GM19025 (cell line): Measurements from ENCODE around the gene PTGES2.
"Not testable (repeated sequence)": the region's sequence is repeated elsewhere in the genome, so short reads cannot be mapped to it uniquely, and the experiment has no call there.

Experiments used
- ATAC-seq: cut with Tn5 transposase; IDR thresholded peaks from one replicate; pipeline ENCODE4 v1.9.1; 2021; ENCODE audit warnings: mild to moderate bottlenecking, low read depth, moderate library complexity; ENCODE audit not compliant: unreplicated experiment

The PTGES2 gene

DNA sequence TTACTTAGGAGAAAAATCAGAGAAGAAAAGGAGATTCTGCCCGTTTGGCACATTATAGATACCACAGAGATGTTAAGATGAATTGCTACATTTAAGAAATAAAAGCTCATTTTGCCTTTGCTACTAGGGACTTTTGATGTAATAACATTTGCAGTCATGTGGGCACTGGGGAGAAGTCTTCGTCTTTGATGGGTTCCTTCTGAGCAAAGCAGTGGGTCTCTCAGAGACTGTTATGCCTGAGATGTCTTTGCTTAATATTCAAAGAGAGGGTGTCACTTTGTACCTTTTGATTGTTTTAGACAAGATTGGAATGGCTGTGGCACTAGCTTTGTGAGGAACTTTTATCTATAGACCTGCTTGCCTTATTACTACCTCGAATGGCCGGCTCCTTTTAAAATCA lies 34.5 kb downstream of the PTGES2 start:
- ATAC-seq = no peak

DNA sequence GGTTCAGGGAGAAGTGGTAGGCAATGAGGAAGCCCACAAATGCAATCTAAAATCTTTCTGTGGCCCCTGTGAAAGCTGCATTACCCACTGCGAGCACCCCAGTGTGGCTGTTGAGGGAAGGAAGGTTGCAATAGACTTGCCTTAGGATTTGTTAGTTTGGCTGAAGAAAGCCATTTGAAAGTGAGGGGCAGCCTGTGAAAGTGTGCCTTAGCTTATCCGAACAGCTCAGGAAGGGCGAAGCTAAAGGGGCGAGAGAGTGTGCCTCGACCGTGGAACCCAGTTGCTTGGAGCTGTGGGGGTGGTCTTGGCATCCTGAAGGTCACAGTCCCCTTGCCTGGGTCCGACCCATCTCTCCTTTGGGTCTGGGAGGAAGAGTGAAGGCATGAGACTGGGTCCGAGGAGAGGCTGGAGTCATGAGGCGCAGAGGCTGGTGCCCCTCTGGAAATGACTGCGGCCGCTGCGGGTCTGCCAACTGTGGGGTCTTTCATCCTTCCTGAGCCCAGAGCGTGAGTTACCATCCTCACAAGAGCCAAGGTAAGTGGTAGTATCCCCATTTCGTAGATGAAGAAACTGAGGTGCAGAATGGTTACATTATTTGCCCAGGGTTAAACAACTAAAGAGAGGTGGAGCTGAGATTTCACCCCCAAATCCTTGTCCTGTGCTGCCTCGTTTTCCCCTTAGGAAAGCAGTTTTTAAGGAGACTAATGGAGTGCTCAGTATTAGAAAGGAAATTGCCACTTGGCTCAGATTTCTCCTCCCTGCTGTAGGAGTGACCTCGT lies 35.1 kb downstream of the PTGES2 start:
- no peak for ATAC-seq

DNA sequence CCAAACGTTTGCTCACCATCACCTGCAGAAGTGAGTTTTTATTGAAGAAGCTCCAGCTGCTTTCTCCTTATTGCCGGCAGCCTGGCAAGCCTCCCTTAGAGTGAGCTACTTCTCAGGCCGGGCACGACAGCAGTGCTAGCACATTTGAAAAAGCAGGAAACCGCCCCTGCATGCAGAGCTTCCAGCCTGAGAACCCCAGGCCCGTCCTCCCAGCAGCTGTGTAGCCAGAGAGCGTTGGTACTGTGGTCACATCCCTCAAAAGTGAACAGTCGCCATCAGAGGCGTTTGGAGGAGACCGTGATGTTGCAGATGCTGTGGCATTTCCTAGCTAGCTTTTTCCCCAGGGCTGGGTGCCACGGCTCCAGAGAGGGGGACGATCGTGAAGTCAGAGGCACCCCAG lies 36.0 kb downstream of the PTGES2 start:
- ATAC-seq = no peak

DNA sequence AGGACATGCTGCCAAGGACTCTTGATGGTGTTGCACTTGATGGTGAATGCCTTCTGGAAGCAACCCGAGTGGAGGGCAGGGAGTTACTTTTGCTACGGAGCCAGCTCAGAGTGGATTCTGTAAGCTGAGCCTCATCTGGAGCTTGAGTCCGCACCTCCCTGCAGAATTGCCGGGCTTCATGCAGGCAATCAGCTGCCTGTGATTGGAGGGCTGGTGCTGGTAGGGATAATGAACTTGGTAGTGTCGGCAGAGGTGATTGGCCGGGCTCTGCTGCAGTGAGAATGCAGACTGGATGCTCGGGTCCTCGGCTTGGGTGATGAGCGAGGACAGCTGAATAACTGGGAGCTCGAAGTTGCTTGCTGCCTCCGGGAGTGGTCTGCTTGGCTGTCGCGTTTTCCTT lies 36.4 kb downstream of the PTGES2 start:
- no peak for ATAC-seq

DNA sequence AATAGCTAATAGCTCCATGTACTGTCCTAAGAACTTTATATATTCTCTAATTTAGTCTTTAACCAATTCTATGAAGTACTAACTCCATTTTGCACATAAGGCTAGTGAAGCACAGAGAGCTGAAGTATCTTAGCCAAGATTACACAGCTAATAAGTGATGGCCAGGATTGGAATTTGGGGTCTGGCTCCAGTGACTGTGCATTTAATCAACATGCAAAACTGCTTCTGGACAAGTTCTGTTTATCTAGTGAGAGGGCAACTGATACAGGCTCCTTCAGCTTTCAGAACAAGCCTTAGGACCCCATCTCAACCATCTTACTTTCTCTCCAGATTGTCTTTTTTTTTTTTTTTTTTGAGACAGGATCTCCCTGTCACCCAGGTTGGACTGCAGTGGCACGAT lies 38.2 kb downstream of the PTGES2 start:
- ATAC-seq = no peak

DNA sequence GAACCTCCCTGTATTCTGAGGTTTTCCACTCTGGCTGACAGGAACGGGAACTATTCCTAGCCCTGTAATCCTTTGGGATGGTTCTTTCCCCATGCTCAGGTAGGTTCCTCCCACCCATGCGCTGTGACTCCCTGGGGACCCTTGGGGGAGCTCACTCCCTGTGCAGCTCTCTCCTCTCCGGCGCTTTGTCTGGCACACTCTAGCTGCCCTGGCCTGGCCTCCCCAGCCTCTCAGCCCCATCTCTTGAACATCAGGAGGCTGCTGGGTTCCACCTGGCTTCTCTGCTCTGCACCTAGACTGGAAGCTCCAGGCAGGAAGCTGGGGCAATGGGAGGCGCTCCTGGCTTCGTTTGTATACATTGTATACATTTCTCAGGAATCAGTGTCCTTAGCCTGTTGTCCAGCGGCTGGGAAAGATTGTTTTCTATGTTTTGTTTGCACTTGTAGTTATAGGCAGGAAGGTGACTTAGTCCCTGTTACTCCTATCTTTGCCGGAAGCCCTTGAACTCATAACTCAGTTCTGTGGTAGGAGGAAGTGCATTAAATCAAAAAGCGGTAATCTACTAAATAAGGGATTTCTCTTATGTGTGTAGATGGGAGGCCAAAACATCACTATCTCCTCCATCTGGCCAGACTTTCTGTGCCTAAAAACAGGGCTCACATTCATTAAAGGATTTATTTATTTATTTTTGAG lies 39.1 kb downstream of the PTGES2 start:
- ATAC-seq = no peak

DNA sequence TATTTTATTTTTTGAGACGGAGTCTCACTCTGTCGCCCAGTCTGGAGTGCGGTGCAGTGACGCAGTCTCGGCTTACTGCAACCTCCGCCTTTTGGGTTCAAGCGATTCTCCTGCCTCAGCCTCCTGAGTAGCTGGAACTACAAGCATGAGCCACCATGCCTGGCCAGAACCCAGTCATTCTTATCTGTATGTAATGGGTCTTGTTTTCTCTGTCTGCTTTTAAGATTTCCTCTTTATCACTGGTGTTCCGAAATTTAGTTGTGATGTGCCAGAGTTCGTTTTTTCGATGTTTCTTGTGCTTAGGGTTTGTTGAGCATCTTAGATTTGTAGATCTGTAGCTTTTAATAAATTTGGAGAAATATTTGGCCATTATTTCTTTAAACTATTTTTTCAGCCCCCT lies 40.3 kb downstream of the PTGES2 start:
- ATAC-seq = no peak

DNA sequence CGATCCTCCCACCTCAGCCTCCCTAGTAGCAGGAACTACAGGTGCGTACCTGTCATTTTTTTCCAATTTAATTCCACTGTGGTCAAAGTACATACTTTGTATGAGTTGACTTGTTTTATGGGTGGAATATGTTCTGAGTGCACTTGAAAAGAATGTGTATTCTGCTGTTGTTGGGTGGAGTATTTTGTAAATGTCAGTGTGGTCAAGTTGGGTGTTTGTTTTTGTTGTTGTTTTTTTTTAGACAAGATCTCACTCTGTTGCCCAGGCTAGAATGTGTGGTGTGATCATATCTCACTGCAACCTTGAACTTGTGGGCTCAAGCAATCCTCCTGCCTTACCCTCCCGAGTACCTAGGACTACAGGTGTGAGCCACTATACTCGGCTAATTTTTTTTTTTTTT lies 41.6 kb downstream of the PTGES2 start:
- no peak for ATAC-seq

DNA sequence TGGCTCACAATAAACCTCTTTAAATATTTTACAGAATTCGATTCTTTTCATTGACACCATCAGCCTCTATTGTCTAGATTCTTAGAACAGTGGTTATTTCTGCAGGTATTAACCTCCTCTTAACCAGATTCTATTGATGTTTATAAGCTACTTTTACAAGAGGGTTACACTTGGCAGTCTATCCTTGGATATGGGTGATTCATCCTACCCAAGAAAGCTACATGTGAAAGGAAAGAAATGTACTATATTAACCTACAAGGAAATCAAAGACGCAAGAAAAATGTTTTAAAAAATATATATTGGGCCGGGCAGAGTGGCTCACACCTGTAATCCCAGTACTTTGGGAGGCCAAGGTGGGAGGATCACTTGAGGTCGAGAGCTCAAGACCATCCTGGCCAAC lies 42.8 kb downstream of the PTGES2 start:
- ATAC-seq = no peak

DNA sequence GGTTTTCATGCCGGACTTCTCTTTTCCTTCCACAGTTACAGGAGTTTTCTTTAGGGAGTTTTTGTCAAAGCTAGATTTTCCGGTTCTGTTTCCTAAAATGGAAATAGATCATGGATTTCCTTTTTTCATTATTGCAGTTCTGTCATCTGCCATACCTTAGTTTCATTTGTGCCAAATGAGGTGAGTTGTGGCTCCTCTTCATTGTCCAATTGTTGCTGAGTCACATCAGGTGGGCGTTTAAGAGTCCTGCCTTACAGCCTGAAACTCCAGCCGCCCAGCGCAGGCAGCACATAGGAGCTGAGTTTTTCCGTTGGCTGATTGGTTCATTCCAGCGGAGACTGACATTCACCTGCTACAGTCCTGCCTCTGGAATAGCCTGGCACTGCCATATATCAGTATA lies 45.4 kb downstream of the PTGES2 start:
- ATAC-seq = no peak

DNA sequence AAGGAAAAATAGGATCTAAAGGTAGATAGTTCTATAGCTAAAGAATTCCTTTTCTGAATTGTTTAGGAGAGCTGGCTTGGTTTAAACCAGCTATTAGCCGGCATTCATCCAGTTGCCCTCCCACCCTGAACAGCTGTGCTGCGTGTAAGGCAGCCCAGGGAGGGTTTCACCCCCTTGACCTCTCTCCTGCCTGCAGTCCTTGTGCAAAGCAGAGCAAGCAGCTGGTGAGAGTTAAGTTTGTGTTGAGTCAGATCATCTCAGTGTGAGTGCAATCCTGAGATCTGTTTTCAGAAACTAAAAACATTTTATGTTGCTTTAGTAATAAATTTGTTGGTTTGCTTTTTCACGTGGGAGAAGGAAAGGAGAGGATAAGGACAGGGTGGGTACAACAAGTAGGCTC lies 46.5 kb downstream of the PTGES2 start:
- ATAC-seq = no peak

DNA sequence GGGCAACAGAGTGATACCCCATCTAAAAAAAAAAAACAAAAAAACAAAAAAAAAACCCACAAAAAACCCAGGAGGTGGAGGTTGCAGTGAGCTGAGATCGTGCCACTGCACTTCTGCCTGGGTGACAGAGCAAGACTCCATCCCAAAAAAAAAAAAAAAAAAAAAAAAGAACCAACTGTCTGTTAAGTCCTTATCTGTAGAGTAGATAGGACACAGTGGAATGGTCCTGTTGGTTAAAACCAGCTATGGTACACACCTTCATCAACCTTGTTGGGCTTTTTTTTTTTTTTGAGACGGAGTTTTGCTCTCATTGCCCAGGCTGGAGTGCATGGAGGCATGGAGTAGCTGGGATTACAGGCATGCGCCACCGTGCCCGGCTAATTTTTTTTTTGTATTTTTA lies 47.3 kb downstream of the PTGES2 start:
- ATAC-seq = no peak

DNA sequence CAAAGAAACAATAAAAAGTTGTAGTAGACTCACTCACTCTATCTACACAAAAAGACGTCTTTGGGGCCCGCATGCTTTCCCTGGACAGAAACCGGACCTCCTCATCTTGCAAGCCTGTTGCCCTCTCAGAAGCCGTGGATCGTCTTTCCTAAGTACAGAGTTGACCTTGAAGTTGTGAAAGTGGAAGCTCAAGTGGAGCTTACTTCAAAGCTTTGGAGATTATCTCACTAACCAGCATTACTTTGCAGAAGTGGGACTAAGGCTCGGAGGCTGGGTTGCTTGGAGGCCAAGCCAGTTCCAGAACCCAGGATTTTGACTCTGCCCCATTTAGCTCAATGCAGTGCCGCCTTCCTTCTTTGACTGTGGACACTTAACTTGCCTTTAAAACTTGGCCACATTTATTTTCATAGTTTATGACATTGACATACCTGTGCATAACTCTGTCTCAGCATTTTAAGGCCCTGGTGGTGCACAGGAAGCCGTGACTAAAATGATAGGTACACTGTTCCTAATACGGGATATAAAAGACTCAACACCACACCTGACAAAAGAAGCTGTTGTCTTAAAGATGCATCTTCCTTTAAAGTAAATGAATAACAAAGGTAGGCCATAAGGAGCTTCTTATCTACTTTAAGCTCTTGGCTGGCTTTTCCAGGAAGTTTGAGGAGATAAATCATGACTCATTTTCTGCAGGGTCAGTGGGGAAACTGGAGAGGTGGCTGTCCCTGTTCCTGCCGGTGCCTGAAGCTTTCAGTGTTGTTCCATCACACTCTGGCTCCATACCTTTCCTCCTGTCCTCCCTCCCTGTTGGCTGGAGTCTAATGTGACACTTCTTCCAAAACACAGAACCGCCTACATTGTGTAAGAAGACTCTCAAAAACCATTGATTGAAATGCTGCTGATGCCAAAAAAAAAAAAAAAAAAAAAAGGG lies 48.8 kb downstream of the PTGES2 start:
- ATAC-seq = no peak

DNA sequence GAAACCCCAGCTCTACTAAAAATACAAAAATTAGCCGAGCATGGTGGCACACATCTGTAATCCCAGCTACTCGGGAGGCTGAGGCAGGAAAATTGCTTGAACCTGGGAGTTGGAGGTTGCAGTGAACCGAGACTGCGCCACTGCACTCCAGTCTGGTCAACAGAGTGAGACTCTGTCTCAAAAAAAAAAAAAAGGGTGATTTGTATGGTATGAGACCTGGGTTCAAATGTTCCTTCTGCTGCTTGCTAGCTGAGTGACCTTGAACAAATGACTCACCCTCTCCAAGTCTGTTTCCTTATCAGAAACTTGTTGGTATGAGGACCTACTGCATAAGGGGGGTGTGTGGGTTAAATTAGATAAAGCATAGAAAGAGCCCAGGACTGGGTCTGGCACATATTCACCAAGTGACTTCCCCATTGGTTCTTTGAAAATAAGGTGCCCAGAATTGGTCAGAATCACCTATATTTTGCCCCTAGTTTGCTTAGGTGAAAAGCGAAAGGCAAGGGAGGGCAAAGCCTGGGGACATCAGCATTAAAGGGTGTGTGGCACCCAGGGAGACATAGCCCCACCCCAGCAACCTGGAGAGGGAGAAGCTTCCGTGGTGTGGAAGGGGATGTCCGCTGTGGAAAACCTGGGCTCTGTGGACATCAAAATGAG lies 49.6 kb downstream of the PTGES2 start:
- no peak for ATAC-seq

DNA sequence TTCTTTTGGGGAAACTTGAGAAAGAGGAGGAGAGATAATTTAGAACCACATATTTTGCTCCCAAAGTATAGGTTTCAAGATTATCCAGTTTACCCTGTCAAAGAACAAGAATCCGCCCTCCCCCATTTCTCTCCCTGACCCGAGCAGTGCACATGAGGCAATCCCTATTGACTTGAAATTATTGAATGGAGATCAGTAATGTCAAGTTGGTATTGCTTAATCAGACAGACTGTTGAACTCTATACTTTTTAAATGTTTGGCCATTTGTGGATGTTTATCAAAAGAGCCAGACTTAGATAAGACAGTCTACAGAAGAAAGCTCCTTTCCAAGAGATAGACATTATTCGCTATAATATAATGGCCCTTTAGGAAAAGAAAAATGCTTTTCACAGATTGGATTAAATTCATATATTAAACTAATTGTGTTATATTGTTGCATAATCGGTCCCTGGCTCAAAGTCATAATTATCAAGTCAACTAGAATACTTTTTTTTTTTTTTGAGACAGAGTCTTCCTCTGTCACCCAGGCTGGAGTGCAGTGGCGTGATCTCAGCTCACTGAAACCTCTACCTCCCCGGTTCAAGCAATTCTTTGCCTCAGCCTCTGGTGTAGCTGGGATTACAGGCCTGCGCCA lies 54.2 kb downstream of the PTGES2 start:
- no peak for ATAC-seq

DNA sequence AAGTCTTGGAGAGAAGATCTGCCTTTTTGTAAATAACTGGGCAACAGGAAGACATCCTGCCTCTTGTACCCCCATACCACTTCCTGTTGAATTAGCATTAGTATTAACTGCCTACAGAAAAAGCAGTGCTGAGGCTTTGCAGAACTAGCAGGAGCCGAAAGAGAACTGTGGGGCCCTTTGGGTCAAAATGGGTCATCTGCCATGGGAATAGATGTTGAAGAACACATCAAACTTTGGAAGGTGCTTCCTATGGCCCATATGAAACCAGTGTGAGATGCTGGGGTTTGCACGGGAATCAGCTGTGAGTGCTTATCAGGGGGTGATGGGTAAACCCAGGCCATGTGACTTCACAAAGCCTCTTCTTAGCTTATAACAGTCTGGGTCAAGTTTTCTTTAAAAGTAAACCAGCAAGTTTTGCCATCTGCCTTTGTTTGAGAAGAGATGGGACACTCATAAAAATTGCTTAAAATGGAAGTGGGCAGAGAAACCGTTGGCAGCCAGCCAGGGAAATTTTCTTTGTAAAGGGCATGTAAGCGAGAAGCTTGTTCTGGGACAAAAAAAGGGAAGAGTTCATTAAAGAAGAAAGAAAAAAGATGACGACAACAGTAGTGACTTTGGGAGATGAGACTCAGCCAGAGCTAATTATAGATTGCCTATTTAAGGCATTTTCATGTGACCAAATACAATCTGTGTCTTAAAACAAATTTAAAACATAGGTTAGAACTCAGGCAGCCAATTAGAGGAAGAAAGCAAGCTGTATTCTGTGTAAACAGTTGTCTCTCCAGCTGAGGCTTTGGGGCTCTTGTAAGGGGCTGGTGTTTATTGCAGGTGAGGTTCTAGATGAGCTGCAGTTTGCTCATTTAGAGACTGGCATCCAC lies 55.1 kb downstream of the PTGES2 start:
- no peak for ATAC-seq

DNA sequence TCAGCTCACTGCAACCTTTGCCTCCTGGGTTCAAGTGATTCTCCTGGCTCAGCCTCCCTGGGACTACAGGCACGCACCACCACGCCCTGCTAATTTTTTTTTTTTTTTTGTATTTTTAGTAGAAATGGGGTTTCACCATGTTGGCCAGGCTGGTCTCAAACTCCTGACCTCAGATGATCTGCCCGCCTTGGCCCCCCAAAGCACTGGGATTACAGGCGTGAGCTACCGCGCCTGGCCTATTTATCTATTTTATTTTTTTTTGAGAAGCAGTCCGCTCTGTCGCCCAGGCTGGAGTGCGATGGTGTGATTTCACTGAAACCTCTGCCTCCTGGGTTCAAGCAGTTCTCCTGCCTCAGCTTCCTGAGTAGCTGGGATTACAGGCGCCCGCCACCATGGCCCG lies 56.1 kb downstream of the PTGES2 start:
- ATAC-seq = not testable (repeated sequence)

DNA sequence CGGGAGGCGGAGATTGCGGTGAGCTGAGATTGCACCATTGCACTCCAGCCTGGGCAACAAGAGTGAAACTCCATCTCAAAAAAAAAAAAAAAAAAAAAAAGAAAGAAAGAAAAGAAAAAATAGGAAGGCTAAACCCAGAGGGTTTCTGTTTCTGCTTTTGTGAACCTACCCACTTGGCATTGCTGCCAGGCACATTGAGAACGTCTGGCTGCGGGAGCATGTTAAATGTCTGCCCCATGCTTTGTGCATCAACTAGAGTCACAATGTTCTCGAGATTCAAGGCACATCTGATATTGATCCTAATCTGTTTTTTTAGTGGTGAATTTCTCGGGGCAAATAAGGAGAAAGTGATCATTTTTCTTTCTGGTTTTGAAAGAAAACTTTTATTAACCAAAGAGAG lies 56.7 kb downstream of the PTGES2 start:
- ATAC-seq = no peak
